Lower lobe of right lung (tissue), 2 donors: Measurements from ENCODE around the gene CSRNP2. TPM values are rescaled to one million over a fixed set of nuclear protein-coding genes. Genes with fewer than 3 reads are reported as not detected.
A peak's percentile ranks its signal among the peaks of the same experiment; 100 is the strongest.

ENCODE experiments used
- ATAC-seq, 2 donors: fragments of 200-7000 bp; cut with Tn5 transposase; one replicate each; pipeline ENCODE4 v1.9.1; 2020 to 2022; ENCODE audit warnings: mild to moderate bottlenecking in 2 of 2, moderate library complexity in 2 of 2
- DNase-seq: peaks from one replicate; pipeline ENCODE4 v3.0.0-alpha.2; 2020
- H3K27ac ChIP-seq: fragments of 200-600 bp; one replicate; pipeline ENCODE4 v1.8.0; 2022
- H3K27me3 ChIP-seq: fragments of 200-600 bp; one replicate; pipeline ENCODE4 v1.8.0; 2022; ENCODE audit warnings: low read depth
- H3K36me3 ChIP-seq: fragments of 200-600 bp; one replicate; pipeline ENCODE4 v1.8.0; 2022; ENCODE audit warnings: mild to moderate bottlenecking
- H3K4me1 ChIP-seq: fragments of 200-600 bp; one replicate; pipeline ENCODE4 v1.8.0; 2022
- H3K4me3 ChIP-seq: fragments of 200-600 bp; one replicate; pipeline ENCODE4 v1.8.0; 2022; ENCODE audit warnings: mild to moderate bottlenecking
- H3K9me3 ChIP-seq: fragments of 200-600 bp; one replicate; pipeline ENCODE4 v1.8.0; 2022
- CTCF ChIP-seq: fragments of 200-600 bp; IDR thresholded peaks from one replicate; pipeline ENCODE4 v1.8.0; 2022; ENCODE audit warnings: antibody characterized with exemption, mild to moderate bottlenecking
- intact Hi-C: fragments of 100-400 bp; cut with DNase I; formaldehyde crosslinking; loops from one replicate; pipeline ENCODE4 v1.11.0; 2022
- total RNA-seq: library from RNA; stranded (reverse); fragmentation: NEBNext Ultra II Directional; extraction: Animal tissue kit (Norgen Biotek cat#: 25700); gene quantifications from one replicate; pipeline ENCODE4 v1.2.1, GENCODE V29; 2021
- donor health status: DM: no; HTN: yes; CAD: no; lungs with severe emphysema.

CSRNP2 gene
- total RNA-seq, 1 donor from 2014 or later: 21.2 TPM

DNA sequence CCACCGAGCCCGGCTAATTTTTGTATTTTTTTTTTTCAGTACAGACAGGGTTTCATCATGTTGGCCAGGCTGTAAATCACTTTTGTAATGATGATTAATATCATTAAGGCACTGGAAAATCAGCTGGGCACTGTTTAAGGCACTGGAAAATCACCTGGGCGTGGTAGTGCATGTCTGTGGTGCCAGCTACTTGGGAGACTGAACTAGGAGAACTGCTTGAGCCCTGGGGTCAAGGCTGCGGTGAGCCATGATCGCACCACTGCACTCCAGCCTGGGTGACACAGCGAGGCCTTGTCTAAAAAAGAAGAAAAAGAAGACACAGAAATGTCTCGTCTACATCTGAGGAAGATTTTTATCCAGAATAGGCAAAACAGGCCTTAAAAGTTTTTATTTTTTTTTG, 70.0 kb downstream of the CSRNP2 start:
- H3K4me1 ChIP-seq: peaks cover 65% of the 10 kb centered on the region
- TF ChIP-seq CTCF: no peak
- H3K9me3 ChIP-seq: no peaks in the 10 kb centered on the region
- no peak overlapping the region for H3K4me3 ChIP-seq
- ATAC-seq (peak in 1 of 2 donors; percentile 8), DNase-seq (no peak)
- no peaks in the 10 kb centered on the region for H3K36me3 ChIP-seq
- intact Hi-C loops: no loop called here
- no peaks in the 10 kb centered on the region for H3K27me3 ChIP-seq
- no peak overlapping the region for H3K27ac ChIP-seq

- ATAC-seq (peak; percentile 50 to 75), DNase-seq (no peak)
- Histone ChIP-seq H3K9me3 (no peaks in the 10 kb centered on the region), H3K27ac (no peak overlapping the region), H3K4me3 (peak overlapping the region; percentile 2), H3K36me3 (peaks cover 3% of the 10 kb centered on the region), H3K27me3 (no peaks in the 10 kb centered on the region), H3K4me1 (peaks cover 61% of the 10 kb centered on the region)
- intact Hi-C loops: no loop called here
- no peak for TF ChIP-seq CTCF
Measured at GRCh38 chr12:51012570-51013236, 70.7 kb downstream of the CSRNP2 start.

GRCh38 chr12:51011955-51012354, 71.4 kb downstream of the CSRNP2 start:
- peak; percentile 61 to 73 for ATAC-seq
- no peak overlapping the region for H3K27ac ChIP-seq
- peaks cover 10% of the 10 kb centered on the region for H3K36me3 ChIP-seq
- H3K4me1 ChIP-seq: peaks cover 54% of the 10 kb centered on the region
- no peaks in the 10 kb centered on the region for H3K27me3 ChIP-seq
- intact Hi-C loops: no loop called here
- H3K4me3 ChIP-seq: no peak overlapping the region
- DNase-seq: peak; percentile 55
- H3K9me3 ChIP-seq: no peaks in the 10 kb centered on the region
- no peak for TF ChIP-seq CTCF

Other genes starting within 250 kb of the CSRNP2 start
- gene TMPRSS12, start 240.7 kb downstream of the CSRNP2 start, total RNA-seq: not detected
- gene HIGD1C, start 131.1 kb downstream of the CSRNP2 start, total RNA-seq: not detected
- gene SLC11A2, start 57.2 kb downstream of the CSRNP2 start, total RNA-seq: 102 TPM
- gene LETMD1, start 35.3 kb downstream of the CSRNP2 start, total RNA-seq: 69.6 TPM
- 30.2 TPM for gene TFCP2, start 89.5 kb upstream of the CSRNP2 start, total RNA-seq
- 13.5 TPM for gene POU6F1, start 134.5 kb upstream of the CSRNP2 start, total RNA-seq
- 259 TPM for gene DAZAP2, start 155.2 kb upstream of the CSRNP2 start, total RNA-seq
- 31.3 TPM for gene SMAGP, start 186.8 kb upstream of the CSRNP2 start, total RNA-seq
- 45.4 TPM for gene BIN2, start 240.6 kb upstream of the CSRNP2 start, total RNA-seq